Transverse colon (tissue), 4 donors: Measurements from ENCODE around the gene TRRAP. TPM values are rescaled to one million over a fixed set of nuclear protein-coding genes. Genes with fewer than 3 reads are reported as not detected.

Experiments
- DNase-seq: peaks from one replicate; pipeline ENCODE4 v3.0.0-alpha.2; 2019
- H3K27ac ChIP-seq, 4 donors: fragments of 200-600 bp; sonication (generic); 2 replicates each; pipeline ENCODE4 v1.5.1; 2016 to 2018; ENCODE audit warnings: inconsistent platforms in 4 of 4
- H3K27me3 ChIP-seq: fragments of 200-600 bp; sonication (generic); 2 replicates; pipeline ENCODE4 v1.5.1; 2017; ENCODE audit warnings: inconsistent platforms
- H3K36me3 ChIP-seq, 4 donors: fragments of 200-600 bp; sonication (generic); 2 replicates each; pipeline ENCODE4 v1.5.1; 2017 to 2019; ENCODE audit warnings: inconsistent platforms in 4 of 4
- H3K4me1 ChIP-seq, 4 donors: fragments of 200-600 bp; sonication (generic); 2 replicates each; pipeline ENCODE4 v1.5.1; 2017 to 2020; ENCODE audit warnings: inconsistent platforms in 4 of 4
- H3K4me3 ChIP-seq, 4 donors: fragments of 200-600 bp; sonication (generic); 1 replicate in 1 of 4; 2 replicates in 3 of 4; pipeline versions ENCODE4 v1.5.1 to v1.6.1; 2017 to 2019; ENCODE audit warnings: inconsistent platforms in 4 of 4
- H3K9me3 ChIP-seq, 2 donors: fragments of 200-600 bp; sonication (generic); 2 replicates each; pipeline ENCODE4 v1.5.1; 2017 to 2019; ENCODE audit warnings: inconsistent platforms in 2 of 2
- EP300 ChIP-seq: sonication (generic); formaldehyde crosslinking; IDR thresholded peaks from one replicate; pipeline ENCODE4 v1.6.1; 2017; ENCODE audit warnings: antibody characterized with exemption, low read depth
- POLR2A ChIP-seq: fragments of 450-650 bp; IDR thresholded peaks from one replicate; pipeline ENCODE4 v1.6.1; 2016; ENCODE audit warnings: antibody characterized with exemption, mild to moderate bottlenecking, moderate library complexity
- POLR2AphosphoS5 ChIP-seq, 3 donors: sonication (generic); formaldehyde crosslinking; IDR thresholded peaks; one replicate each; pipeline ENCODE4 v1.6.1; 2016; ENCODE audit warnings: antibody characterized with exemption in 3 of 3
- WGBS, 2 donors: methylation state at CpG; one replicate each; pipeline ENCODE4 v1.1.5; 2018; ENCODE audit warnings: low coverage in 1 of 2; 5-methylcytosine and 5-hydroxymethylcytosine counted together
- in situ Hi-C, 4 donors: fragments of 200-750 bp; cut with MboI; loops; one replicate each; pipeline versions ENCODE4 v1.15.0 to v1.15.1; 2017; ENCODE audit warnings: low sequenced_read_pairs in 3 of 4, low pct_ligation_motif_present in 1 of 4, low pct_unique_long_range_greater_than_20kb in 1 of 4
- intact Hi-C: fragments of 100-400 bp; cut with DNase I; formaldehyde crosslinking; loops from one replicate; pipeline ENCODE4 v1.15.1; 2023; ENCODE audit warnings: low total_unique reads
- total RNA-seq, 4 donors: library from RNA; depleted of rRNA; stranded (reverse); fragments of >200 nt; gene quantifications; one replicate each; pipeline ENCODE4 v1.1.0, GENCODE V29; 2016
- TF ChIP-seq, protein P1 (sequence below), 5 experiments: fragments of 200-600 bp in 3 of 5; fragments of 450-650 bp in 2 of 5; sonication (generic) in 3 of 5; IDR thresholded peaks; 1 replicate in 2 of 5; 2 replicates in 3 of 5; pipeline ENCODE4 v1.5.1; 2016 to 2017; ENCODE audit warnings: antibody characterized with exemption in 5 of 5, inconsistent platforms in 3 of 5, mild to moderate bottlenecking in 2 of 5, moderate library complexity in 1 of 5

Gene TRRAP
- total RNA-seq, 4 donors from 2014 or later = 27.3 to 73.3 (median 38.0) TPM

- in situ Hi-C loops (no loop called here), intact Hi-C loops (no loop called here)
- Histone ChIP-seq H3K9me3 (no peaks in the 10 kb centered on the region), H3K36me3 (peaks cover 0 to 93% (median 44%) of the 10 kb centered on the region in 4 donors), H3K4me3 (no peak overlapping the region), H3K4me1 (no peaks in the 10 kb centered on the region), H3K27ac (peak overlapping the region in 1 of 4 donors; percentile 28), H3K27me3 (no peaks in the 10 kb centered on the region)
- 92% methylated on average over 3 of the region's 3 CpGs; no CpG with 5 or more reads in 1 of the 2 donors for WGBS, 2 donors
- DNase-seq = no peak
- TF ChIP-seq, protein P1, sequence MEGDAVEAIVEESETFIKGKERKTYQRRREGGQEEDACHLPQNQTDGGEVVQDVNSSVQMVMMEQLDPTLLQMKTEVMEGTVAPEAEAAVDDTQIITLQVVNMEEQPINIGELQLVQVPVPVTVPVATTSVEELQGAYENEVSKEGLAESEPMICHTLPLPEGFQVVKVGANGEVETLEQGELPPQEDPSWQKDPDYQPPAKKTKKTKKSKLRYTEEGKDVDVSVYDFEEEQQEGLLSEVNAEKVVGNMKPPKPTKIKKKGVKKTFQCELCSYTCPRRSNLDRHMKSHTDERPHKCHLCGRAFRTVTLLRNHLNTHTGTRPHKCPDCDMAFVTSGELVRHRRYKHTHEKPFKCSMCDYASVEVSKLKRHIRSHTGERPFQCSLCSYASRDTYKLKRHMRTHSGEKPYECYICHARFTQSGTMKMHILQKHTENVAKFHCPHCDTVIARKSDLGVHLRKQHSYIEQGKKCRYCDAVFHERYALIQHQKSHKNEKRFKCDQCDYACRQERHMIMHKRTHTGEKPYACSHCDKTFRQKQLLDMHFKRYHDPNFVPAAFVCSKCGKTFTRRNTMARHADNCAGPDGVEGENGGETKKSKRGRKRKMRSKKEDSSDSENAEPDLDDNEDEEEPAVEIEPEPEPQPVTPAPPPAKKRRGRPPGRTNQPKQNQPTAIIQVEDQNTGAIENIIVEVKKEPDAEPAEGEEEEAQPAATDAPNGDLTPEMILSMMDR (IDR thresholded peaks at IDR 0.05) = no peak
- TF ChIP-seq EP300 (no peak), POLR2AphosphoS5 (IDR thresholded peaks at IDR 0.05) (no peak), POLR2A (no peak)
Observed at GRCh38 chr7:98930921-98931320, 52.6 kb downstream of the TRRAP start.

DNA sequence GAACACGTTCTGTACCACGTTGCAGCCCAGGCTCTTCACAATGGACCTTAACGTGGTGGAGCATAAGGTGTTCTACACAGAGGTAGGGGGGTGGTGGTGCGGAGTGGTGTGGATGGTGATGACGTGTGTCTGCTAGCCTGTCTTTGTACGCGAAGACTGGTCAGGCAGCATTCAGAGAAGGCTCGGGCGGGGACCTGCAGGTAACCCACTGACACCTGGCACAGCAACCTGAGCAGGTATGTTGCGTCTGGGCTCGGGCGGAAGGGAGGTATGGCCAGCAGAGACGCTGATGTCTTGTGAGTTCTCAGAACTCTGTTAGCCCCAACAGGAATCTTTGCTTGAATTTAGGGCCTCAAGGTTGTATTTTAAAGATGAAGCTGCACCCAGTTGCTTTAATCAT, 55.0 kb downstream of the TRRAP start:
- H3K27me3 ChIP-seq = no peaks in the 10 kb centered on the region
- no peak overlapping the region for H3K4me3 ChIP-seq
- in situ Hi-C loops (no loop called here), intact Hi-C loops (no loop called here)
- no peak overlapping the region for H3K27ac ChIP-seq
- no peak for TF ChIP-seq EP300
- no peak for TF ChIP-seq POLR2A
- TF ChIP-seq, protein P1 (IDR thresholded peaks at IDR 0.05) = no peak
- TF ChIP-seq POLR2AphosphoS5 (IDR thresholded peaks at IDR 0.05) = no peak
- WGBS, 2 donors = 95% methylated on average over 13 of the region's 13 CpGs; no CpG with 5 or more reads in 1 of the 2 donors
- H3K4me1 ChIP-seq = no peaks in the 10 kb centered on the region
- H3K36me3 ChIP-seq = peaks cover 0 to 93% (median 44%) of the 10 kb centered on the region in 4 donors
- no peak for DNase-seq
- H3K9me3 ChIP-seq = no peaks in the 10 kb centered on the region

DNA sequence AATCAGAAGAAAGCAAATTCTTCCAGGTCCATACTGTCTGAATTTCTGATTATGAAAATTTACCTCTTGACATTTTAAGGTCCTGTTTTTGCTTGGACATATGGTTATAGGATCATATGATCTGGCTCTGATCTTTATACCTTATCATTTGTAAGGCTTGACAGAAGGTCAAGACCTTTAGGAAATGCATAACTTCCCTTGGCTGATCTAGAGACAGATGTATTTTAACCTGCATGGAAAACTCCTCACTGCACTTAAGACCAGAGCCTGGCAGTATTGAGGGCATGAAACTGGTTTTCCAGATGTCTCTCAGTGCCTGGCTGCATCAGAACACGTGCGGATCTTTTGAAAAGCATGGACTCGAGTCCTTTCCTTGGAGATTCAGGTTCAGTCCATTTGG, 55.9 kb downstream of the TRRAP start:
- intact Hi-C loops = no loop called here
- peaks cover 0 to 91% (median 44%) of the 10 kb centered on the region in 4 donors for H3K36me3 ChIP-seq
- WGBS, 2 donors = 87 to 95% methylated on average over 3 of the region's 3 CpGs

GRCh38 chr7:98935811-98936210, 57.5 kb downstream of the TRRAP start:
- intact Hi-C loops = no loop called here
- WGBS, 2 donors = 68 to 77% methylated on average over 2 of the region's 2 CpGs
- no peaks in the 10 kb centered on the region for H3K9me3 ChIP-seq

More for the DNA sequence above, 55.9 kb downstream of the TRRAP start:
- Histone ChIP-seq H3K27me3 (no peaks in the 10 kb centered on the region), H3K27ac (no peak overlapping the region), H3K4me1 (no peaks in the 10 kb centered on the region), H3K9me3 (no peaks in the 10 kb centered on the region), H3K4me3 (no peak overlapping the region)
- no peak for DNase-seq
- TF ChIP-seq, protein P1 (IDR thresholded peaks at IDR 0.05) = no peak
- TF ChIP-seq EP300 = no peak
- TF ChIP-seq POLR2A = no peak
- no peak for TF ChIP-seq POLR2AphosphoS5 (IDR thresholded peaks at IDR 0.05)
- in situ Hi-C loops = no loop called here

More at GRCh38 chr7:98935811-98936210, 57.5 kb downstream of the TRRAP start:
- Histone ChIP-seq H3K27ac (no peak overlapping the region), H3K4me3 (no peak overlapping the region), H3K36me3 (peaks cover 0 to 88% (median 44%) of the 10 kb centered on the region in 4 donors), H3K27me3 (no peaks in the 10 kb centered on the region), H3K4me1 (no peaks in the 10 kb centered on the region)
- no peak for DNase-seq
- in situ Hi-C loops = no loop called here
- TF ChIP-seq, protein P1 (IDR thresholded peaks at IDR 0.05) = no peak
- TF ChIP-seq POLR2A (no peak), POLR2AphosphoS5 (IDR thresholded peaks at IDR 0.05) (no peak), EP300 (no peak)
